HCT116 (cell line): ENCODE data around the gene SZT2. TPM values are rescaled to one million over a fixed set of nuclear protein-coding genes. Genes with fewer than 3 reads are reported as not detected.
"Not testable (repeated sequence)": the region's sequence is repeated elsewhere in the genome, so short reads cannot be mapped to it uniquely, and the experiment has no call there.

ENCODE experiments used
- ATAC-seq: fragments of 200-7000 bp; cut with Tn5 transposase; 2 replicates; pipeline ENCODE4 v1.9.1; 2020; ENCODE audit warnings: mild to moderate bottlenecking, moderate library complexity
- BruUV-seq: library from RNA; stranded (reverse); fragments of 400-500 nt; replicated peaks from 2 replicates; lab custom pipeline; 2021; lab: Mats Ljungman, UMichigan
- CTCF ChIA-PET: fragments of 300-600 bp; sonication (Branson Sonifier 250); formaldehyde crosslinking; loops from one replicate; lab custom pipeline; 2021; ENCODE audit warnings: antibody characterized with exemption; lab: Charles Lee
- POLR2A ChIA-PET: fragments of 300-600, 350-600 bp; sonication (Branson Sonifier 250); formaldehyde crosslinking; loops from one replicate; lab custom pipeline; 2021; ENCODE audit warnings: antibody characterized with exemption; lab: Charles Lee
- RAD21 ChIA-PET, 2 experiments: fragments of 300-600 bp; sonication (Branson Sonifier 250); formaldehyde crosslinking; loops; one replicate each; lab custom pipeline; 2023; ENCODE audit warnings: low total read pairs in 2 of 2; ENCODE audit not compliant: uncharacterized antibody in 2 of 2, unreplicated experiment in 2 of 2, low non-redundant PET in 1 of 2; lab: Charles Lee
- DNase-seq: peaks from one replicate; pipeline ENCODE4 v3.0.0-alpha.2; 2010; ENCODE audit warnings: low read depth, low spot score
- H2AFZ ChIP-seq: fragments of 200-600 bp; shearing (Covaris generic), sonication (generic); 2 replicates; pipeline ENCODE4 v1.6.1; 2017; ENCODE audit warnings: low read depth, mixed run types, mixed read lengths, antibody characterized with exemption, low read length; ENCODE audit not compliant: poor library complexity, severe bottlenecking
- H3K27ac ChIP-seq: 2 replicates; pipeline ENCODE4 v1.5.1; 2012; ENCODE audit warnings: low read depth, low read length
- H3K27me3 ChIP-seq: fragments of 200-600 bp; sonication (generic); 2 replicates; pipeline ENCODE4 v1.6.1; 2016; ENCODE audit warnings: mixed run types, low read length, mixed read lengths; ENCODE audit not compliant: insufficient read depth
- H3K36me3 ChIP-seq, 2 experiments: fragments of 200-500 bp in 1 of 2; fragments of 200-600 bp in 1 of 2; sonication (Bioruptor generic) in 1 of 2; sonication (generic) in 1 of 2; 2 replicates each; pipeline versions ENCODE4 v1.5.1 to v1.6.1; 2014 to 2016; ENCODE audit warnings: low read length in 2 of 2, inconsistent platforms in 1 of 2, mixed read lengths in 1 of 2, mixed run types in 1 of 2; ENCODE audit not compliant: insufficient read depth in 2 of 2, control insufficient read depth in 1 of 2
- H3K4me1 ChIP-seq, 2 experiments: fragments of 200-600 bp in 1 of 2; sonication (generic) in 1 of 2; 2 replicates each; pipeline versions ENCODE4 v1.5.1 to v1.6.1; 2012 to 2017; ENCODE audit warnings: low read length in 2 of 2, inconsistent platforms in 1 of 2, mild to moderate bottlenecking in 1 of 2, mixed read lengths in 1 of 2, mixed run types in 1 of 2, moderate library complexity in 1 of 2; ENCODE audit not compliant: insufficient read depth in 2 of 2, control insufficient read depth in 1 of 2
- H3K4me2 ChIP-seq: fragments of 200-600 bp; sonication (generic); 2 replicates; pipeline ENCODE4 v1.6.1; 2017; ENCODE audit warnings: mixed run types, low read length, mixed read lengths
- H3K4me3 ChIP-seq, 2 experiments: fragments of 200-600 bp in 1 of 2; sonication (generic) in 1 of 2; replicated peaks in 1 of 2; 2 replicates each; pipeline ENCODE4 v1.5.1; 2011 to 2016; ENCODE audit warnings: low read length in 2 of 2, control low read depth in 1 of 2, low read depth in 1 of 2, mild to moderate bottlenecking in 1 of 2, mixed read lengths in 1 of 2, mixed run types in 1 of 2
- H3K79me2 ChIP-seq: fragments of 200-600 bp; sonication (generic); 2 replicates; pipeline ENCODE4 v1.6.1; 2017; ENCODE audit warnings: mild to moderate bottlenecking, mixed run types, low read length, moderate library complexity, mixed read lengths; ENCODE audit not compliant: insufficient read depth
- H3K9ac ChIP-seq: fragments of 200-600 bp; sonication (generic); 2 replicates; pipeline ENCODE4 v1.6.1; 2016; ENCODE audit warnings: low read length, mixed read lengths
- H3K9me2 ChIP-seq: fragments of 200-600 bp; sonication (generic), shearing (Covaris generic); 2 replicates; pipeline ENCODE4 v1.6.1; 2017; ENCODE audit warnings: mixed run types, mild to moderate bottlenecking, moderate library complexity; ENCODE audit not compliant: insufficient read depth
- H3K9me3 ChIP-seq, 2 experiments: fragments of 200-500 bp in 1 of 2; fragments of 200-600 bp in 1 of 2; sonication (Bioruptor generic) in 1 of 2; sonication (generic) in 1 of 2; 2 replicates each; pipeline ENCODE4 v1.6.1; 2014 to 2017; ENCODE audit warnings: low read length in 2 of 2, mixed read lengths in 2 of 2, inconsistent platforms in 1 of 2, low read depth in 1 of 2, mild to moderate bottlenecking in 1 of 2, mixed run types in 1 of 2, moderate library complexity in 1 of 2; ENCODE audit not compliant: control insufficient read depth in 1 of 2, insufficient read depth in 1 of 2
- H4K20me1 ChIP-seq: fragments of 200-600 bp; sonication (generic), shearing (Covaris generic); 2 replicates; pipeline ENCODE4 v1.6.1; 2017; ENCODE audit warnings: mixed run types, mild to moderate bottlenecking, moderate library complexity; ENCODE audit not compliant: insufficient read depth
- ATF3 ChIP-seq: IDR thresholded peaks from 2 replicates; pipeline ENCODE4 v1.6.1; 2012
- CBX3 ChIP-seq: IDR thresholded peaks from 2 replicates; pipeline ENCODE4 v1.6.1; 2012; ENCODE audit warnings: low read depth
- CEBPB ChIP-seq: IDR thresholded peaks from 2 replicates; pipeline ENCODE4 v1.6.1; 2012; ENCODE audit warnings: low read depth
- EGR1 ChIP-seq: IDR thresholded peaks from 2 replicates; pipeline ENCODE4 v1.6.1; 2012; ENCODE audit warnings: low read depth
- ELF1 ChIP-seq: IDR thresholded peaks from 2 replicates; pipeline ENCODE4 v1.6.1; 2012; ENCODE audit warnings: low read depth, borderline replicate concordance
- FOSL1 ChIP-seq: IDR thresholded peaks from 2 replicates; pipeline ENCODE4 v1.6.1; 2012; ENCODE audit warnings: low read depth
- JUND ChIP-seq: IDR thresholded peaks from 2 replicates; pipeline ENCODE4 v1.6.1; 2012
- MAX ChIP-seq: IDR thresholded peaks from 2 replicates; pipeline ENCODE4 v1.6.1; 2012
- SP1 ChIP-seq: IDR thresholded peaks from 2 replicates; pipeline ENCODE4 v1.6.1; 2012; ENCODE audit warnings: low read depth
- TCF7L2 ChIP-seq: IDR thresholded peaks from 2 replicates; pipeline ENCODE4 v1.7.0; 2011; ENCODE audit warnings: borderline replicate concordance, inconsistent platforms; ENCODE audit not compliant: insufficient read depth, insufficient read length; ENCODE audit errors: extremely low read depth
- intact Hi-C: fragments of 100-400 bp; cut with micrococcal nuclease; formaldehyde crosslinking; loops from 2 replicates; pipeline ENCODE4 v1.10.0; 2022
- total RNA-seq: library from RNA; stranded (reverse); gene quantifications from one replicate; pipeline ENCODE4 v1.2.1, GENCODE V29; 2021; ENCODE audit not compliant: unreplicated experiment

SZT2 gene
- total RNA-seq, 1 experiment from 2014 or later: 43.0 TPM

GRCh38 chr1:43472463-43473151 lies 82.9 kb downstream of the SZT2 start:
- H3K27ac ChIP-seq: peak overlapping the region; percentile 80
- H2AFZ ChIP-seq, intact Hi-C loops, H3K27me3 ChIP-seq, RAD21 ChIA-PET, H3K36me3 ChIP-seq, H3K79me2 ChIP-seq, CTCF ChIA-PET, H4K20me1 ChIP-seq, H3K9me2 ChIP-seq, H3K9me3 ChIP-seq: not testable (repeated sequence)
- POLR2A ChIA-PET: interaction anchor here (0.5 kb wide), 2 partner anchors 9 to 234 kb away, joined by 3 read pairs; no protein-coding TSS in a partner anchor
- peak overlapping the region; percentile 60 for H3K4me2 ChIP-seq
- H3K9ac ChIP-seq: peak overlapping the region; percentile 60
- DNase-seq: peak; percentile 72
- peak overlapping the region in 1 of 2 experiments; percentile 31; a peak in 2 of 4 replicates for H3K4me3 ChIP-seq
- H3K4me1 ChIP-seq: peaks cover 28 to 70% of the 10 kb centered on the region in 2 experiments
- ATAC-seq: peak; percentile 79
- TF ChIP-seq TCF7L2 (peak; percentile 59), CBX3 (peak; percentile 41; the same call in 1 of the 2 replicates), MAX (peak; percentile 72), FOSL1 (peak; percentile 84), EGR1 (0 out of 2 replicates have a peak, but pooled peaks have one; percentile 5), SP1 (peak; percentile 66; the same call in 1 of the 2 replicates), JUND (peak; percentile 62), ATF3 (peak; percentile 70), ELF1 (peak; percentile 61), CEBPB (peak; percentile 80)
- TSS peak; percentile 91 for BruUV-seq
